GM18868 (cell line): ENCODE data around the gene ZMYND8.
"Not testable (repeated sequence)": the region's sequence is repeated elsewhere in the genome, so short reads cannot be mapped to it uniquely, and the experiment has no call there.

Experiments used
- ATAC-seq: cut with Tn5 transposase; IDR thresholded peaks from one replicate; pipeline ENCODE4 v1.9.1; 2021; ENCODE audit warnings: mild to moderate bottlenecking, moderate library complexity; ENCODE audit not compliant: unreplicated experiment

ZMYND8 gene

GRCh38 chr20:47314647-47315338 lies 41.7 kb downstream of the ZMYND8 start:
- no peak for ATAC-seq

- ATAC-seq: no peak
These were observed 44.4 kb downstream of the ZMYND8 start for GRCh38 chr20:47311967-47312681.

- ATAC-seq: no peak
These were observed 45.3 kb downstream of the ZMYND8 start for GRCh38 chr20:47311211-47311610.

- ATAC-seq: no peak
These were observed 45.8 kb downstream of the ZMYND8 start for GRCh38 chr20:47310729-47311128.

- no peak for ATAC-seq
These were observed 46.6 kb downstream of the ZMYND8 start for GRCh38 chr20:47309806-47310426.

GRCh38 chr20:47309394-47309793 lies 47.1 kb downstream of the ZMYND8 start:
- ATAC-seq: no peak

GRCh38 chr20:47307569-47307968 lies 48.9 kb downstream of the ZMYND8 start:
- not testable (repeated sequence) for ATAC-seq

- no peak for ATAC-seq
These were observed 49.6 kb downstream of the ZMYND8 start for GRCh38 chr20:47306755-47307370.

- ATAC-seq: no peak
These were observed 50.4 kb downstream of the ZMYND8 start for GRCh38 chr20:47306095-47306494.

GRCh38 chr20:47305667-47306066 lies 50.8 kb downstream of the ZMYND8 start:
- no peak for ATAC-seq

- ATAC-seq: no peak
These were observed 52.2 kb downstream of the ZMYND8 start for GRCh38 chr20:47304287-47304686.

- ATAC-seq: no peak
These were observed 52.8 kb downstream of the ZMYND8 start for GRCh38 chr20:47303736-47304135.

GRCh38 chr20:47300071-47300470 lies 56.4 kb downstream of the ZMYND8 start:
- ATAC-seq: no peak

GRCh38 chr20:47298624-47299023 lies 57.9 kb downstream of the ZMYND8 start:
- ATAC-seq: no peak

GRCh38 chr20:47297746-47298145 lies 58.8 kb downstream of the ZMYND8 start:
- no peak for ATAC-seq

- no peak for ATAC-seq
These were observed 59.5 kb downstream of the ZMYND8 start for GRCh38 chr20:47296950-47297349.

- ATAC-seq: no peak
These were observed 60.5 kb downstream of the ZMYND8 start for GRCh38 chr20:47295921-47296426.

- ATAC-seq: no peak
These were observed 61.2 kb downstream of the ZMYND8 start for GRCh38 chr20:47295129-47295813.

- no peak for ATAC-seq
These were observed 62.9 kb downstream of the ZMYND8 start for GRCh38 chr20:47293631-47294030.

GRCh38 chr20:47292581-47292980 lies 63.9 kb downstream of the ZMYND8 start:
- ATAC-seq: no peak
